ENCODE measurements around the gene CAGE1. TPM values are rescaled to one million over a fixed set of nuclear protein-coding genes. Genes with fewer than 3 reads are reported as not detected.

CAGE1 gene
- total RNA-seq, 2 experiments from 2014 or later: 0.16 to 0.18 TPM

DNA sequence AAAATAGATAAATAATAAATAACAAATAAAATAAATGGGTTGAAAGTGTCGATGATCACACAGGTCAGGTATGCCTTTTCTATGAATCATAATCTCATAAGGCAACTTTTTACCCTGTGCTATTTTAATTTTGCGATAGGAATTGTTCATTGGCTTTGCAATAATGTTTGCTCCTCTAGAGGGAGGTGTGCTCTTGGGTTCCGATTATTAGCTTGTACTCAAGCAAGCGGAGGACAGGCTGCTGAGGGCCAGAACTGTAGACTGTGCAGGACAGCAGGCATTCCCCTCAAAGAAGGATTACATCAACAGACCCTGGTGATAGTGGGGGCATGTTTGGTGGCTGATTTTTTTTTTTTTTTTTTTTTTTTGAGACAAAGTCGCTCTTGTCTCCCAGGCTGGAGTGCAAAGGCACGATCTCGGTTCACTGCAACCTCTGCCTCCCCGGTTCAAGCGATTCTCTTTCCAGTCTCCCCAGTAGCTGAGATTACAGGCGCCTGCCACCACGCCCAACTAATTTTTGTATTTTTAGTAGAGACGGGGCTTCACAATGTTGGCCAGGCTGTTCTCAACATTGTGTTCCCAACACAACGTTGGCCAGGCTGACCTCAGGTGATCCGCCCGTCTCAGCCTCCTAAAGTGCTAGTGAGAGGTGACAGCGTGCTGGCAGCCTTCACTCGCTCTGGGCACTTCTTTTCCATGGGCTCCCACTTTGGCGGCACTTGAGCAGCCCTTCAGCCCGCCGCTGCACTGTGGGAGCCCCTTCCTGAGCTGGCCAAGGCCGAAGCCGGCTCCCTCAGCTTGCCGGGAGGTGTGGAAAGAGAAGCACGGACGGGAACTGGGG, 35.6 kb upstream of the CAGE1 start:
- POLR2A ChIA-PET: no interaction called here
- CTCF ChIA-PET: interaction anchor here (0.9 kb wide), 1 partner anchor 12 kb away, joined by 3 read pairs; no protein-coding TSS in a partner anchor
- Mint-ChIP-seq H3K27me3 (ENCODE audit: low read depth) (no peaks in the 10 kb centered on the region), H3K36me3 (ENCODE audit: low read depth) (no peaks in the 10 kb centered on the region), H3K27ac (no peak overlapping the region), H3K4me3 (no peak overlapping the region), H3K4me1 (ENCODE audit: low read depth) (no peaks in the 10 kb centered on the region), H3K9me3 (ENCODE audit: insufficient read depth) (no peaks in the 10 kb centered on the region)
- ATAC-seq (no peak), DNase-seq (no peak)

DNA sequence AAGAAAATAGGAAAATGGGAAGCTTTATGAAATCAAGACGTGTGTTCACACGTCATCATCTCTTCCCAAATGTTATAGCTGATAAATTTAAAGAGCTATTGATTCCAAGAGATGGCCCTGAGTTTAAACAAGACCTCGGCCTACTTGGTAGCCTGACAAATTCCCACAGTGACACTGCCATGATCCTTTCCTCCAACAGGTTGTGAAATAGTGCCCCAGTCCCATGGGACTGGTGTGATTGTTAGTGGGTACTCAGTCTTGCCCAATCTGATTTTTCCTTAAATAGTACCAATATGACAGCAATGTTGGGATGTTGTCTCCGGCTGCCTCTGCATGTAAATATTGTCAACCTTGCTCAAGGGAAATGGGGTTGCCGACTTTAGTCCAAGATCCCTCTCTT, 34.5 kb upstream of the CAGE1 start:
- H3K36me3 Mint-ChIP-seq (ENCODE audit: low read depth): peaks cover 1% of the 10 kb centered on the region
- H3K27ac Mint-ChIP-seq: no peak overlapping the region
- no peaks in the 10 kb centered on the region for H3K9me3 Mint-ChIP-seq (ENCODE audit: insufficient read depth)
- no peaks in the 10 kb centered on the region for H3K4me1 Mint-ChIP-seq (ENCODE audit: low read depth)
- H3K27me3 Mint-ChIP-seq (ENCODE audit: low read depth): no peaks in the 10 kb centered on the region
- ATAC-seq (no peak), DNase-seq (no peak)
- CTCF ChIA-PET: interaction anchor here (0.9 kb wide), 1 partner anchor 10 kb away, joined by 3 read pairs; no protein-coding TSS in a partner anchor
- H3K4me3 Mint-ChIP-seq: no peak overlapping the region
- POLR2A ChIA-PET: no interaction called here

DNA sequence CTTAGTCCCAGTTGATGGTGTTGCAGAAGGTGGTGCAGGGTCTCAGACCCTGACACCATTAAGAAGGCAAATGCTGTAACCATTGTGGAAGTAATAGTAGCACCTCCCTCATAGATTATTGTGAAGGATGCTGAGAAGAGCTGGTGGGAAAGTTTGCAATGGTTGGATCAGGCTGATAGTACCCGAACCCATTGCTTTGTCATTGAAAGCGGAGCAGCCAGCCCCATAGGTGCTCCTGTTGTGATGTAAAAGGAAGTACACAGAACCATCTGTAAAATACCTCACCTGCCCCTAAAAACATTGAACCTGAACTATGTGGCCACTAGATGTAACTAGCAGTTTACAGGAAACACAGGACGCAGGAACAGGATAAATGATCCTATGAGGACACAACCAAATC, 31.5 kb upstream of the CAGE1 start:
- no peak for DNase-seq
- Mint-ChIP-seq H3K36me3 (ENCODE audit: low read depth) (peaks cover 17% of the 10 kb centered on the region), H3K27ac (no peak overlapping the region), H3K27me3 (ENCODE audit: low read depth) (no peaks in the 10 kb centered on the region), H3K9me3 (ENCODE audit: insufficient read depth) (no peaks in the 10 kb centered on the region), H3K4me3 (no peak overlapping the region), H3K4me1 (ENCODE audit: low read depth) (no peaks in the 10 kb centered on the region)
- ATAC-seq: no peak
- ChIA-PET POLR2A (no interaction called here), CTCF (no interaction called here)

DNA sequence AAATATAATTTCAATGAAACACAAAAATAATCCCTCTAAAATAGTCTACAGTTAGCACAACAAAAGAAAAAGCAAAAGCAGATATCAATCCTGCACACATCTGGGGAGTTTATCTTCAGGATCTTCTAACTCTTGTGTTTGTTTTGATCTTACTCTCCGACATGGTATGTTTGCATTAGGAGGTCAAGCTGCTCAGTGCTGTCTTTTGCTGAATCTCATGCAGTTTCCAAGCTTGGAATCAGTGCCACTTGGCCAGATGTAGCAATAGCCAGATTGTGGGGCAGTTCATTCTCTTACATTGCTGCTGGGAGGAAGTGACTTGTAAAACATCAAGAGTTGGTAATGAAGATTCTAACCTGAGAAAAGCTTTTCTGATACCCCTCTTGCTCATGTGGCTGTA, 29.5 kb upstream of the CAGE1 start:
- H3K4me1 Mint-ChIP-seq (ENCODE audit: low read depth): no peaks in the 10 kb centered on the region
- DNase-seq (no peak), ATAC-seq (no peak)
- CTCF ChIA-PET: no interaction called here
- POLR2A ChIA-PET: no interaction called here
- H3K4me3 Mint-ChIP-seq: no peak overlapping the region
- H3K9me3 Mint-ChIP-seq (ENCODE audit: insufficient read depth): no peaks in the 10 kb centered on the region
- H3K36me3 Mint-ChIP-seq (ENCODE audit: low read depth): peaks cover 32% of the 10 kb centered on the region
- H3K27ac Mint-ChIP-seq: peak overlapping the region; percentile 36
- H3K27me3 Mint-ChIP-seq (ENCODE audit: low read depth): no peaks in the 10 kb centered on the region

DNA sequence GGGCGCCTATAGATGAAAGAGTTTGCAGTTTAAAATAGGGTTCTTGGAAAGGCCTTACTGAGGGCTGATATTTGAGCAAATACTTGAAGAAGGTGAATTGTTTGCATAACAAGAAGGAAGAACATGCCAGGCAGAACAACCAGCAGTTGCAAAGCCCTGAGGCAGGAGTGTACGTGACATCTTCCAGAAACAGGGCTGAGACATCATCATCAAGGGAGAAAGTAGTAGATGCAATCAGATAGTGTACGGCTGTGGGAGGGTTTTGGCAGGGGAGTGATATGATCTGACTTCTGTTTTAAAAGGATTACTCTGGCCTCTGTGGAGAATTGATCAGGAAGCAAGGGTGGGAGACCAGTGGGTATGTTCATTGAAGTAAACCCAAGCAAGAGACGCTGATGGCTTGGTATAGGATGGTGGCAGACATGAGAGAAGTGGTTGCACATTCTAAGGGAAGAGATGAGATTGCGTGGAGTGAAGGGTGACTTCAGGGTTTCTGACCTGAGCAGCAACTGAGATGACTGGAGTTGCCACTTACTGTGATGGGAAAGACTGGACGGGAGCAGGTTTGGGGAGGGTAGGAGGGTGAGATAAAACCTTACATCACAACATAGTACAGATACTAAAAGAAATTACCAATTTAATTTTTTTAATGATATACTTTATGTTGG, 28.8 kb upstream of the CAGE1 start:
- H3K4me3 Mint-ChIP-seq: no peak overlapping the region
- H3K27me3 Mint-ChIP-seq (ENCODE audit: low read depth): no peaks in the 10 kb centered on the region
- H3K9me3 Mint-ChIP-seq (ENCODE audit: insufficient read depth): no peaks in the 10 kb centered on the region
- ChIA-PET CTCF (no interaction called here), POLR2A (no interaction called here)
- DNase-seq (no peak), ATAC-seq (no peak)
- peaks cover 35% of the 10 kb centered on the region for H3K36me3 Mint-ChIP-seq (ENCODE audit: low read depth)
- H3K4me1 Mint-ChIP-seq (ENCODE audit: low read depth): no peaks in the 10 kb centered on the region
- no peak overlapping the region for H3K27ac Mint-ChIP-seq

DNA sequence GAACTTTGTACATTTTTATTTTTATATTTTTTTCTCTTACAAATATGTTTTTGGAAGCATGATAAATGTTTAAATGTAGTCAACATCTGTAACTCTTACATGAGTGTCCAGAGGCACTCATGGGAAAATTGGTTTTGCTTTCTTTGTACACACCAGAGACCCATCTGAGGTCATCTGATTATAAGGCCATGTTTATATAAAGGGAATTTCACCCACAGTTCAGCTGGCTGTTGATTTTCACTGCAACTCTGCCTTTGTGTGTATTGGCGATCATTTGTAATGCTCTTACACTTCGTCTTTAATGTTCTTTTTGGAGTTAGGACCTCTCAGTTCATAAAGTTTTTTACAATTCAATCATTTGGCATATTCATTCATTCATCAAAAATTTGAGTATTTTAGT, 28.1 kb upstream of the CAGE1 start:
- H3K9me3 Mint-ChIP-seq (ENCODE audit: insufficient read depth): no peaks in the 10 kb centered on the region
- H3K27ac Mint-ChIP-seq: no peak overlapping the region
- ATAC-seq (no peak), DNase-seq (no peak)
- H3K4me3 Mint-ChIP-seq: no peak overlapping the region
- POLR2A ChIA-PET: no interaction called here
- CTCF ChIA-PET: no interaction called here
- no peaks in the 10 kb centered on the region for H3K4me1 Mint-ChIP-seq (ENCODE audit: low read depth)
- H3K27me3 Mint-ChIP-seq (ENCODE audit: low read depth): no peaks in the 10 kb centered on the region
- peaks cover 39% of the 10 kb centered on the region for H3K36me3 Mint-ChIP-seq (ENCODE audit: low read depth)

DNA sequence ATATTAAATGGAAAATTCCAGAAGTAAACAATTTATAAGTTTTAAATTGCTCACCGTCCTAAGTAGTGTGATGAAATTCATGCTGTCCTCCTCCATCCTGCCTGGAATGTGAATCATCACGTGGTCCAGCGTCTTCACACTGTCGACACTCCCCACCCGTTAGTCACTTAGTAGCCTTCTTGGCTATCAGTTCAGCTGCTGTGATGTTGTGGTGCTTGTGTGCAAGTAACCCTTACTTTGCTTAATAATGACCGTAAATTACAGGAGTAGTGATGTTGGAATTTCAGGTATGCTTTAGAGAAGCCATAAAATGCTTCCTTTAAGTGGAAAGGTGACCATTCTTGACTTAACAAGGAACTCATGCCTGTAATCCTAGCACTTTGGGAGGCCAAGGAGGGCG, 25.3 kb upstream of the CAGE1 start:
- ChIA-PET POLR2A (no interaction called here), CTCF (no interaction called here)
- Mint-ChIP-seq H3K27me3 (ENCODE audit: low read depth) (no peaks in the 10 kb centered on the region), H3K36me3 (ENCODE audit: low read depth) (peaks cover 56% of the 10 kb centered on the region), H3K27ac (no peak overlapping the region), H3K9me3 (ENCODE audit: insufficient read depth) (no peaks in the 10 kb centered on the region), H3K4me1 (ENCODE audit: low read depth) (no peaks in the 10 kb centered on the region), H3K4me3 (no peak overlapping the region)
- DNase-seq: no peak
- ATAC-seq: no peak

DNA sequence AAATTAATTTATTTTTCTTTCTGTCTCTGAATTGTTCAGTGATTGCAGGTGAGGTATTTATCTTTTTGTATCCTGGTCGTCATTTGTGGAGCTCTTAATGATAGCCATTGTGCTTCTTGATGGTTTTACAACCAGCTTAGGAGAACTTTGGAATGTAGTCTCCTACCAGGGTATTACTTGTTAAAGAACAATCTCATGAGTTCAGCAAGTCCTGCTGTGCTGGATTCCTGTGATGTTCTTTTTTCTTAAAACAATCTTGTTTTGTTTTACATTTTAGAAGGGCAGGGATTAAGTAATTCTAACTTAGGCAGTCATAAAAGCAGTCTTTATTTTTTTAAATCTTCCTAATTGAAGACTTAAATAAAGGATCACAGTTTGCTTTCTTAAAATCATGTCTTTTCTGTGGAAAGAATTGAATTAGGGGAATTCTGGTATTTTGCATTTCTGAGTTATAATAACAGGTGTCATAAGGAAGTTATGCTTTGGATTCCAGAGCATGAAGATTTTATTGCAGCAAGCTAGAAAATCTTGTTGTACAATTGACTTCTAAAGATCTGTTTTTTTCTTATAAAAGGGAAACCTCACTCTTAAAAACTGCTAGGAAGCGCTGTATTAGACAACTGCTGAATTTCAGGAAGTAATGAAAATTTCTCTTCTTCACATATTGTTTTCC, 23.7 kb upstream of the CAGE1 start:
- Mint-ChIP-seq H3K9me3 (ENCODE audit: insufficient read depth) (no peaks in the 10 kb centered on the region), H3K27me3 (ENCODE audit: low read depth) (no peaks in the 10 kb centered on the region), H3K36me3 (ENCODE audit: low read depth) (peaks cover 54% of the 10 kb centered on the region), H3K4me3 (no peak overlapping the region), H3K4me1 (ENCODE audit: low read depth) (no peaks in the 10 kb centered on the region), H3K27ac (no peak overlapping the region)
- ChIA-PET CTCF (interaction anchor here (1.0 to 1.1 kb wide), 2 partner anchors 11 to 13 kb away, joined by 3 read pairs; no protein-coding TSS in a partner anchor), POLR2A (no interaction called here)
- DNase-seq: no peak
- no peak for ATAC-seq

DNA sequence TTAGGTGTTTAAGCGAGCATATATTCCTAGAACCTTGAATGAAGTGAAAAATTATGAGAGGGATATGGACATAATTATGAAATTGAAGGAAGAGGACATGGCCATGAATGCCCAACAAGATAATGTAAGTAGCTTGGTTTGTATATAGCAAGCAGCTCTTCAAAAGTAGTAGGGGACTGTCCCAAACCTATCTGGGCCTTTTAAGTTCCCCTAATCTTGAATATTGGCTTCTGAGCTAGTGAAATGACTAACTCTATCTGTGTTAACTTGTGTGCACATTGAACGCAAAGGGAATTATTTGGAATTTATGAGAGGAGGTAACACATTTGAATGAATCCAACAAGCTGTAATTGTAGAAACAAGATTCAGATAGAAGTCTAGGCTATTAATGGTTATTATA, 21.8 kb upstream of the CAGE1 start:
- POLR2A ChIA-PET: no interaction called here
- no peak overlapping the region for H3K4me3 Mint-ChIP-seq

DNA sequence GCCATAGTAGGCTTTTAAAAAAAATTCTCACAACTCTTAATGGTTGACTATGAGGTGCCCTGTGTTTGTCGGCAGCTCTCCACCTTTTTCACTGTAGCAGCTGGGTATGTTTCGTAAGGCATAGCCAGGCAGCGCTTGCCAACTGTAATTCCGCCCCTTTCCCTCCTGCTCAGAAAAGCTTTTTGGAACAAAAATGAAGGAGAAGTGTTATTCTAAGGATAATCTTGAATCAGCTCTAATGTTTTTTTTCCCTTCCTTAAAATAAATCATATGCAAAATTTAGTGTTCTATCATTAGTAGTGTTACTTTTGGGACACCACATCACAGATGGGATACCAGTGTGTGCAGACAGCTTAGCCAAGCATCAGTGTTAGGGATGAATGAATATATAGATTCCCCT, 21.3 kb upstream of the CAGE1 start:
- peaks cover 57% of the 10 kb centered on the region for H3K36me3 Mint-ChIP-seq (ENCODE audit: low read depth)
- POLR2A ChIA-PET: no interaction called here
- ATAC-seq (no peak), DNase-seq (no peak)
- no peaks in the 10 kb centered on the region for H3K27me3 Mint-ChIP-seq (ENCODE audit: low read depth)
- H3K4me1 Mint-ChIP-seq (ENCODE audit: low read depth): no peaks in the 10 kb centered on the region
- H3K27ac Mint-ChIP-seq: no peak overlapping the region
- H3K4me3 Mint-ChIP-seq: no peak overlapping the region
- CTCF ChIA-PET: no interaction called here
- no peaks in the 10 kb centered on the region for H3K9me3 Mint-ChIP-seq (ENCODE audit: insufficient read depth)

More for the DNA sequence above, 21.8 kb upstream of the CAGE1 start:
- peaks cover 54% of the 10 kb centered on the region for H3K36me3 Mint-ChIP-seq (ENCODE audit: low read depth)
- H3K27me3 Mint-ChIP-seq (ENCODE audit: low read depth): no peaks in the 10 kb centered on the region
- no peak overlapping the region for H3K27ac Mint-ChIP-seq
- CTCF ChIA-PET: no interaction called here
- no peak for ATAC-seq
- H3K9me3 Mint-ChIP-seq (ENCODE audit: insufficient read depth): no peaks in the 10 kb centered on the region
- no peak for DNase-seq
- no peaks in the 10 kb centered on the region for H3K4me1 Mint-ChIP-seq (ENCODE audit: low read depth)

DNA sequence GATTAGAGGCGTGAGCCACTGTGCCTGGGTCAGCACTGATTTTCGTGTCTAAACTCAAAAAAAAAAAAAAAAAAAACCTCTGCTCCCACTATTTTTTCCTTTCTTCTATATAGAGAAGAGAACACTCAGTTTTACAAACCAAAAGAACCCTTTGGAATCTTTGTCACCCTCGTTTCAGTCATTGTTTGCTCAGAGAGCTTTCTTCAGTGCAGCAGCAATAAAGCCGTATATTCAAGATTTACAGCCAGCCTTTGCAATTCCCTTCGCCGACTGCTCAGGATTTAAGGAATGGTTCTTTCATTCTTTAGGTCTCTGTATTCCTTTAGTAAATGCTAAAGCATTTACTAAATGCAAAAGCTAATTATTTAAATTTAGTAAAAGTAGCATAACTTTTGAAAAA, 20.2 kb upstream of the CAGE1 start:
- Mint-ChIP-seq H3K27ac (no peak overlapping the region), H3K9me3 (ENCODE audit: insufficient read depth) (no peaks in the 10 kb centered on the region), H3K36me3 (ENCODE audit: low read depth) (peaks cover 59% of the 10 kb centered on the region), H3K4me1 (ENCODE audit: low read depth) (no peaks in the 10 kb centered on the region), H3K27me3 (ENCODE audit: low read depth) (no peaks in the 10 kb centered on the region), H3K4me3 (no peak overlapping the region)
- DNase-seq (no peak), ATAC-seq (no peak)
- CTCF ChIA-PET: no interaction called here
- POLR2A ChIA-PET: no interaction called here

DNA sequence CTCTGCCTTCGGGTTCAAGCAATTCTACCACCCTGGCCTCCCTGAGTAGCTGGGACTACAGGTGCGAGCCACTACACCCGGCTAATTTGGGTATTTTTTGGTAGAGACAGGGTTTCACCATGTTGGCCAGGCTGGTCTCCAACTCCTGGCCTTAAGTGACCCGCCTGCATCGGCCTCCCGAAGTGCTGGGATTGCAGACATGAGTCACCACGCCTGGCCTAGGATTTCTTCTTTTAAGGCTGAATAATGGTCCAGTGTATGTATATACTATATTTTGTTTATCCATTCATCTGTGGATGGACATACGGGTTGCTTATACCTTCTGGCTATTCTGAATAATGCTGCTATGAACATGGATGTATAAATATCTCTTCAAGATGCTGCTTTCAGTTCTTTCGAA, 17.2 kb upstream of the CAGE1 start:
- Mint-ChIP-seq H3K36me3 (ENCODE audit: low read depth) (peaks cover 66% of the 10 kb centered on the region), H3K4me1 (ENCODE audit: low read depth) (no peaks in the 10 kb centered on the region), H3K27me3 (ENCODE audit: low read depth) (no peaks in the 10 kb centered on the region), H3K9me3 (ENCODE audit: insufficient read depth) (no peaks in the 10 kb centered on the region), H3K27ac (no peak overlapping the region), H3K4me3 (no peak overlapping the region)
- ChIA-PET CTCF (no interaction called here), POLR2A (no interaction called here)
- no peak for DNase-seq
- ATAC-seq: no peak
